ENCODE data around the gene SND1.

DNA sequence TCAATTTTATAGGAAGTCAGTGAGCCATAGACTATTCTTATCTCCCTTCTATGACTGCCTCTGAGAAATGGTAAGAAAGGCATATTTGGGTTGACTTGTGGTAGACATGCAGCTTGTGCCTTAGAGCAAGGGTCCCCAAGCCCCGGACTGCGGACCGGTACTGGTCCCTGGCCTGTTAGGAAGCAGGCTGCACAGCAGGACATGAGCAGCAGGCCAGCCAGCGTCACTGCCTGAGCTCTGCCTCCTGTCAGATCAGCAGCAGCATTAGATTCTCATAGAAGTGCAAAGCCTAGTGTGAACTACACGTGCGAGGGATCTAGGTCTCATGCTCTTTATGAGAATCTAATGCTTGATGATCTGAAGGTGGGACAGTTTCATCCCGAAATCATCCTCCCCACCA, 180.6 kb downstream of the SND1 start:
- TF ChIP-seq CTCF (IDR thresholded peaks at IDR 0.05): no peak
- TF ChIP-seq POLR2A (IDR thresholded peaks at IDR 0.05): no peak
